22Rv1 (cell line): ENCODE results near the gene CCR5.

Experiments
- ZFX ChIP-seq: fragments of 450-650 bp; IDR thresholded peaks from 2 replicates; pipeline ENCODE4 v1.6.1; 2017; ENCODE audit warnings: antibody characterized with exemption, borderline replicate concordance
- TF ChIP-seq, protein P1 (sequence below): fragments of 450-650 bp; IDR thresholded peaks from 2 replicates; pipeline ENCODE4 v1.5.1; 2017; ENCODE audit warnings: mild to moderate bottlenecking

DNA sequence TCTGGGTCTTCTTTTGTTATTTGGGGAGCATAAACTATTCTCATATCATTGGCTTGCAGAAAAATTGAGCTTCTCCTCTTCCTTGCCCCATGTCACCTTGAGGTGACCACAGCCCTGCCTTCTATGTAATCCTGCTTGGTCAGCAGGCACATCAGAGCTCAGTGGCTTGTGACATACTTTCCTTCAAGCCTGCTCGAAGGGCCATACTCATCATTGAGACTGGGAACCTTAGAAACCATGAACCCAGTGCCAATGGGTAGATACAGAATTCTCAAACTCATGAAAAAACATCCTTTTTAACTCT is 20.5 kb upstream of the CCR5 start:
- TF ChIP-seq, protein P1, sequence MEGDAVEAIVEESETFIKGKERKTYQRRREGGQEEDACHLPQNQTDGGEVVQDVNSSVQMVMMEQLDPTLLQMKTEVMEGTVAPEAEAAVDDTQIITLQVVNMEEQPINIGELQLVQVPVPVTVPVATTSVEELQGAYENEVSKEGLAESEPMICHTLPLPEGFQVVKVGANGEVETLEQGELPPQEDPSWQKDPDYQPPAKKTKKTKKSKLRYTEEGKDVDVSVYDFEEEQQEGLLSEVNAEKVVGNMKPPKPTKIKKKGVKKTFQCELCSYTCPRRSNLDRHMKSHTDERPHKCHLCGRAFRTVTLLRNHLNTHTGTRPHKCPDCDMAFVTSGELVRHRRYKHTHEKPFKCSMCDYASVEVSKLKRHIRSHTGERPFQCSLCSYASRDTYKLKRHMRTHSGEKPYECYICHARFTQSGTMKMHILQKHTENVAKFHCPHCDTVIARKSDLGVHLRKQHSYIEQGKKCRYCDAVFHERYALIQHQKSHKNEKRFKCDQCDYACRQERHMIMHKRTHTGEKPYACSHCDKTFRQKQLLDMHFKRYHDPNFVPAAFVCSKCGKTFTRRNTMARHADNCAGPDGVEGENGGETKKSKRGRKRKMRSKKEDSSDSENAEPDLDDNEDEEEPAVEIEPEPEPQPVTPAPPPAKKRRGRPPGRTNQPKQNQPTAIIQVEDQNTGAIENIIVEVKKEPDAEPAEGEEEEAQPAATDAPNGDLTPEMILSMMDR: no peak
- TF ChIP-seq ZFX: no peak
